GM12891 (cell line): ENCODE measurements around the gene UBAP2L. TPM values are rescaled to one million over a fixed set of nuclear protein-coding genes. Genes with fewer than 3 reads are reported as not detected.

Source experiments
- DNase-seq: peaks from one replicate; pipeline ENCODE4 v3.0.0; 2011; ENCODE audit warnings: low spot score; ENCODE audit not compliant: insufficient read length
- FAIRE-seq: peaks from 2 replicates; lab custom pipeline; 2011; peaks lifted over from hg19 to GRCh38; lab: Jason Lieb, UNC
- PAX5 ChIP-seq: IDR thresholded peaks from 2 replicates; pipeline ENCODE4 v1.6.1; 2011; ENCODE audit warnings: low read length, moderate library complexity, mild to moderate bottlenecking; ENCODE audit not compliant: insufficient read depth, severe bottlenecking
- POLR2A ChIP-seq: IDR thresholded peaks from 2 replicates; pipeline ENCODE4 v1.6.1; 2011; ENCODE audit warnings: low read depth, low read length, control low read depth
- POLR2AphosphoS5 ChIP-seq: IDR thresholded peaks from 2 replicates; pipeline ENCODE4 v1.6.1; 2011; ENCODE audit warnings: low read depth, low read length, control low read depth
- POU2F2 ChIP-seq: IDR thresholded peaks from 2 replicates; pipeline ENCODE4 v1.6.1; 2011; ENCODE audit warnings: low read depth, mild to moderate bottlenecking, control low read depth, low read length, moderate library complexity
- SPI1 ChIP-seq: IDR thresholded peaks from 2 replicates; pipeline ENCODE4 v1.6.1; 2011; ENCODE audit warnings: low read depth, low read length, control low read depth
- TAF1 ChIP-seq: IDR thresholded peaks from 2 replicates; pipeline ENCODE4 v1.6.1; 2011; ENCODE audit warnings: low read depth, low read length, control low read depth
- polyA plus RNA-seq: library from polyadenylated mRNA; unstranded; fragments of >200 nt; gene quantifications from one replicate; pipeline ENCODE4 v1.2.1, GENCODE V29; 2012; ENCODE audit warnings: low read depth, missing spikeins, inconsistent platforms; ENCODE audit not compliant: missing spikeins

The UBAP2L gene, protein sequence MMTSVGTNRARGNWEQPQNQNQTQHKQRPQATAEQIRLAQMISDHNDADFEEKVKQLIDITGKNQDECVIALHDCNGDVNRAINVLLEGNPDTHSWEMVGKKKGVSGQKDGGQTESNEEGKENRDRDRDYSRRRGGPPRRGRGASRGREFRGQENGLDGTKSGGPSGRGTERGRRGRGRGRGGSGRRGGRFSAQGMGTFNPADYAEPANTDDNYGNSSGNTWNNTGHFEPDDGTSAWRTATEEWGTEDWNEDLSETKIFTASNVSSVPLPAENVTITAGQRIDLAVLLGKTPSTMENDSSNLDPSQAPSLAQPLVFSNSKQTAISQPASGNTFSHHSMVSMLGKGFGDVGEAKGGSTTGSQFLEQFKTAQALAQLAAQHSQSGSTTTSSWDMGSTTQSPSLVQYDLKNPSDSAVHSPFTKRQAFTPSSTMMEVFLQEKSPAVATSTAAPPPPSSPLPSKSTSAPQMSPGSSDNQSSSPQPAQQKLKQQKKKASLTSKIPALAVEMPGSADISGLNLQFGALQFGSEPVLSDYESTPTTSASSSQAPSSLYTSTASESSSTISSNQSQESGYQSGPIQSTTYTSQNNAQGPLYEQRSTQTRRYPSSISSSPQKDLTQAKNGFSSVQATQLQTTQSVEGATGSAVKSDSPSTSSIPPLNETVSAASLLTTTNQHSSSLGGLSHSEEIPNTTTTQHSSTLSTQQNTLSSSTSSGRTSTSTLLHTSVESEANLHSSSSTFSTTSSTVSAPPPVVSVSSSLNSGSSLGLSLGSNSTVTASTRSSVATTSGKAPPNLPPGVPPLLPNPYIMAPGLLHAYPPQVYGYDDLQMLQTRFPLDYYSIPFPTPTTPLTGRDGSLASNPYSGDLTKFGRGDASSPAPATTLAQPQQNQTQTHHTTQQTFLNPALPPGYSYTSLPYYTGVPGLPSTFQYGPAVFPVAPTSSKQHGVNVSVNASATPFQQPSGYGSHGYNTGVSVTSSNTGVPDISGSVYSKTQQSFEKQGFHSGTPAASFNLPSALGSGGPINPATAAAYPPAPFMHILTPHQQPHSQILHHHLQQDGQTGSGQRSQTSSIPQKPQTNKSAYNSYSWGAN
- polyA plus RNA-seq: 86.1 TPM

DNA sequence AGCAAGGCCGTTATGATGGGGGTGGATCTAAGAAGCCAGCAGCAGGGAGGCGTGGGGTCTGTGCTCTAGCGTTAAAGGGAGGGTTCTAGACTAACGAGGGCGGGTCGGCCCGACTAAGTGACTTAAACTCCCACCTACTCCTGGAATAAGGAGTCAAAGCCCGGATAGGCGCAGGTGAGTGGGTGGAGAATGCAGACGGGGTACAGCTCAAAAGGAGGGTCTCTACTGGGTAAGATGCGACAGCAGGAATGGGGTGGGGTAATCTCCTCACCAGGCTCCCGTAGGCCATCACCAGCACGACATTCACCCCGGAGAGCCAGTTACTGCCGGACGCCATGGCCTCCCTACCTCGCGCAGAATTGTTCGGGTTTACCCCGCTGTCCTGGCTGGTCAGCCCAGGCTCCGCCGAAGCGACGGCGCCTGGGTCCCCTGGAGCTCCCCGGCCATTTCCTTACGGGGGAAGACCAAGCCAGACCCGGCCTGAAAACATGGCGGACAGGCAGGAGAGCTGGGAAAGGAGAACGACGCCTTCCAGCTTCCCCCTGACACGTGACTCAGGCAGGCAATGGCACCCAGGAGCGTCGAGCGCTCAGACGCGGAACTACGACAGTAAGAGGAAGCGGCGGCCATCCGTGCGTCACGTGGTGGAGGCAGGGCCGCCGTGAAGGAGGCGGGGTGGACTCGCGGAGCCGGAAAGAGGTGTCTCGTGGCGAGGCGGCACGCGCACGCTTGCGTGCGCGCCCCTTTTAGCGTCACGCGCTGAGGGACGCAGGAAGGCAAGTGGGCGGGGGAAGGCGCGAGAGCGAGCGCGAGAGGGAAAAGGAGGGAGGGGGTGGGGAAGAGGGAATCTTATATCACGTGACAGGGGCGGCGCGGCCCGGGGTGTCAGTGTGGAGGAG is at the start of gene UBAP2L:
Gene UBAP2L (plus strand): TSS at position 885 of the 899 bp plus-strand sequence. CDS start 4,169 bp downstream, outside the sequence.
- DNase-seq: peak; percentile 86
- no peak for TF ChIP-seq PAX5
- peak; percentile 81 for TF ChIP-seq POLR2A
- peak; percentile 85 for TF ChIP-seq SPI1
- peak; percentile 69; the same call in 1 of the 2 replicates for TF ChIP-seq TAF1
- TF ChIP-seq POU2F2: no peak
- TF ChIP-seq POLR2AphosphoS5: peak; percentile 83; the same call in 1 of the 2 replicates
- peak; percentile 99 for FAIRE-seq

GRCh38 chr1:154171223-154171583 is 49.6 kb upstream of the UBAP2L start:
- TF ChIP-seq TAF1 (no peak), PAX5 (no peak), POLR2A (no peak), SPI1 (no peak), POU2F2 (no peak), POLR2AphosphoS5 (no peak)
- DNase-seq (no peak), FAIRE-seq (no peak)

GRCh38 chr1:154171880-154172279 is 48.9 kb upstream of the UBAP2L start:
- FAIRE-seq (no peak), DNase-seq (no peak)
- TF ChIP-seq SPI1: no peak
- TF ChIP-seq TAF1: no peak
- no peak for TF ChIP-seq POLR2A
- TF ChIP-seq POU2F2: no peak
- no peak for TF ChIP-seq PAX5
- no peak for TF ChIP-seq POLR2AphosphoS5

GRCh38 chr1:154174654-154175053 is 46.1 kb upstream of the UBAP2L start:
- no peak for TF ChIP-seq TAF1
- no peak for TF ChIP-seq POU2F2
- TF ChIP-seq POLR2A: no peak
- TF ChIP-seq PAX5: no peak
- no peak for TF ChIP-seq SPI1
- no peak for TF ChIP-seq POLR2AphosphoS5
- FAIRE-seq (no peak), DNase-seq (no peak)

GRCh38 chr1:154176337-154176736 is 44.4 kb upstream of the UBAP2L start:
- TF ChIP-seq PAX5 (no peak), POLR2A (no peak), TAF1 (no peak), POU2F2 (no peak), SPI1 (no peak), POLR2AphosphoS5 (no peak)
- no peak for DNase-seq
- no peak for FAIRE-seq

DNA sequence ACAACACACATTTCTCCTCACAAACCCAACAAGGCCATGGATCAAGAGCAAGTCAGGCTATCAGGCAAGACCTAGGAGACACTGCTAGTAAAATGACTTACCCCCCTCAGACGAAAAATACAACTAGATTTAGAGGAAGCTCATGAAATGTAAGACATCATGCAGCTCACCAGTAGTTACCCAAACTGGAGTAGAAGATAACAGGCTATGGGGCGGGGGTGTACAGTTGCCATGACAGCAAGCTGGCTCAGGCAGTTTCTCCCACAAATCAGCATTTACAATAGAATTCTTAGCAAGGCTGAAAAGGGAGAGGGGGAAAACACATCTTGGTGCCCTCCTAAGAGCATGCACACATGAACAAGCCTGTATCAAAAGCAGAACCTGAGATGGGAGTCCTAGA is 42.7 kb upstream of the UBAP2L start:
- DNase-seq: no peak
- TF ChIP-seq PAX5: no peak
- FAIRE-seq: no peak

DNA sequence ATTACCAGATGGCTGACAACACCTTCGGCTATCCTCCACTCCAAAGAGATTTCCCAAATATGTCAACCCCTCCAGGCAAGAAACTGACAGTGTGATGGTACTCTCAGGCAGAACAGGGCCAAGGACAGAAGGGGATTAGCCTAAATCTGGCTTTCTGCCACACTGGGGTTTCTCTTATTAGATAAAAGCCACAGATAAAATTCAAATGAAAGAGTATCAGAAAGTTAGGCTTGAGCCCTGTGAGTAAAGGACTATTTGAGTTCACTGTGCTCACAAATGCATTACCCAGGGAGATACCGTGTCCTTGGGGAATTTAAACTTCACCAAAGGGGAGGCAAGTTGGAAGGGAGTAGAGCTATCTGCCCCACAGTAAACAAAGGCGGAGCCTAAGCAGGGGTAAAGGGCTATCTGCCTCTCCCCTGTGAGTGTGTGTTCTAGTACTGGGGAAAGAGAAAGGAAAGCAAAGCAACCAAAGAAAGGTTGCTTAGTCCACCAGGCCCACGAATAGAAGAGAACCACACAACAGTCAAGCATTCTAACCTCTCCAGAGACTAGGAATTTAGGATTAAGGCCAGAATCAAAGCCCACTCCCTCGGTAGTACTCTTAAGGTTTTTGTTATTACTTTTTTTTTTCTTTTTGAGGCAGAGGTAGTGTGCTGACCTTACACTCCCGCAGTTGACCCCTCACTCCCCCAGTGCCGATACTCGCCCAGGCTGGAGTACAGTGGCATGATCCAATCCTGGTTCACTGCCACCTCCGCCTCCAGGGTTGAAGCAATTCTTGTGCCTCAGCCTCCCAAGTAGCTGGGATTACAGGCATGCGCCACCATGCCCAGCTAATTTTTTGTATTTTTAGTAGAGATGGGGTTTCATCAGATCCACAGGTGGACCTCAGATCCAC is 41.6 kb upstream of the UBAP2L start:
- TF ChIP-seq POLR2AphosphoS5 (no peak), SPI1 (no peak), POU2F2 (no peak), TAF1 (no peak), PAX5 (no peak), POLR2A (no peak)
- DNase-seq (no peak), FAIRE-seq (no peak)

DNA sequence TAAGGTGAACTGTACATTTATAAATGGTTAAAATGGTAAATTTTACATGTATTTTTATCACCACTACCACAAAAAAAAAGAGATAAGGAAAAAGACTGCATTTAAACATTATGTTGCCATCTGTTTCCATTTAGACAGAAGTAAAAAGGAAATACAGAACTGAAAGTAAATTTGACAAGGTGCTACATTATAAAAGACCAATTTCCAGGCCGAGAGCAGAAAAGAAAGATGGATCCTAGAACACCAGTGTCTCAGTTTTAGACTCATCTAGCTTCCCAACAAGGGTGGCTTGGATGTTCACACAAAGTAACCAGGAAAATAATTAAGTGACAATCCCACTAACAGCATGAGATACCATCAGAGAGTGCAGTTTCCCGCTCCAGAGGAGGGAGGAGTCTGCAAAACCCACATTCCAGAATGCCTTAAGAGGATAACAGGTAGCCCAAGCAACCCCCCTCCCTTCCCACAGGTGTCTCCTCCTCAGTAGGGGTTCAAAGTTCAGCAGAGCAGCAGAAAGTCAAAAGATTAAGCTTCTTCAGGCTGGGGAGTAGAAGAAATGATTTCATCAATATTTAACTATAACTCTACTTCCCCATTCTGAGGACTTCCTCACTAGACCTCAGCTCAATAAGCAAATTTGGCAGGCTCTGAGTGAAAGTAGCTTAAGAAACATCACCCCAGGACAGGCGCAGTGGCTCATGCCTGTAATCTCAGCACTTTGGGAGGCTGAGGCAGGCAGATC is 40.6 kb upstream of the UBAP2L start:
- DNase-seq (no peak), FAIRE-seq (no peak)
- TF ChIP-seq TAF1: no peak
- TF ChIP-seq SPI1: peak; percentile 81
